ENCODE results near the gene SCARB2.

DNA sequence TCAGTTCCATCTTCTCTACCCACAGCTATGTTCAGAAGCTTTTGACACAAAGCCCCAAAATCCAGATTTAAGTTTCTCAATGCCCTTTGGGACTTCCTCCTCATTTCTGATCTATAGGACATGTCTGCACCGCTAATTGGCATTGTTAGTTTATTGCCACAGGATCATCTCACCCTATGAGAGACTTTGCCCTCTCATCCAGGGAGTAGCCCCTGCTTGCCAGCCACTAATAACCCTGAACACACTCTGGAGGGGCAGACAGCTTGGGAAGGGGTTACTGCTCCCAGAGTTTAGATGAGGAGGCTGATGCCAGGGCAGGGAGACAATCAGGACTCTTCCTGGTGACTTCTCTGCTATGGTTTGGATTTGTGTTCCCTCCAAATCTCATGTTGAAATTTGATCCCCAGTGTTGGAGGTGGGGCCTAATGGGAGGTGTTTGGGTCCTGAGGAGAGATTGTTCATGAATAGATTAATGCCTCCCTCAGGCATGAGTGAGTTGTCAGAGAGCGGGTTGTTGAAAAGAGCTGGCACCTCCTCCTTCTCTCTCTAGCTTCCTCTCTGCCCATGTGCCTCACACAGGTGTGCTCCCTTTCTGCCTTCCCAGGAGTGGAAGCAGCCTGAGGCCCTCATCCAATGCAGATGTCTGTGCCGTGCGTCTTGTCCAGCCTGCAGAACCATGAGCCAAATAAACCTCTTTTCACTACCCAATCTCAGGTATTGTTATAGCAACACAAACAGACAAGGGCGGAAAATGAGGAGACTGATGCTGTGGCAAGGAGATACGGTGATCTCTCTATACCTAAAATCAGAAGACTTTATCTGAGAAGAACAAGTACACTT lies 3.6 kb upstream of the SCARB2 start:
- TF ChIP-seq, protein P1, sequence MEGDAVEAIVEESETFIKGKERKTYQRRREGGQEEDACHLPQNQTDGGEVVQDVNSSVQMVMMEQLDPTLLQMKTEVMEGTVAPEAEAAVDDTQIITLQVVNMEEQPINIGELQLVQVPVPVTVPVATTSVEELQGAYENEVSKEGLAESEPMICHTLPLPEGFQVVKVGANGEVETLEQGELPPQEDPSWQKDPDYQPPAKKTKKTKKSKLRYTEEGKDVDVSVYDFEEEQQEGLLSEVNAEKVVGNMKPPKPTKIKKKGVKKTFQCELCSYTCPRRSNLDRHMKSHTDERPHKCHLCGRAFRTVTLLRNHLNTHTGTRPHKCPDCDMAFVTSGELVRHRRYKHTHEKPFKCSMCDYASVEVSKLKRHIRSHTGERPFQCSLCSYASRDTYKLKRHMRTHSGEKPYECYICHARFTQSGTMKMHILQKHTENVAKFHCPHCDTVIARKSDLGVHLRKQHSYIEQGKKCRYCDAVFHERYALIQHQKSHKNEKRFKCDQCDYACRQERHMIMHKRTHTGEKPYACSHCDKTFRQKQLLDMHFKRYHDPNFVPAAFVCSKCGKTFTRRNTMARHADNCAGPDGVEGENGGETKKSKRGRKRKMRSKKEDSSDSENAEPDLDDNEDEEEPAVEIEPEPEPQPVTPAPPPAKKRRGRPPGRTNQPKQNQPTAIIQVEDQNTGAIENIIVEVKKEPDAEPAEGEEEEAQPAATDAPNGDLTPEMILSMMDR (IDR thresholded peaks at IDR 0.05) = no peak
- TF ChIP-seq ZFX (IDR thresholded peaks at IDR 0.05; ENCODE audit: borderline replicate concordance) = no peak

All from 22Rv1 (cell line).